ENCODE measurements around the gene AK1. TPM values are rescaled to one million over a fixed set of nuclear protein-coding genes. Genes with fewer than 3 reads are reported as not detected.

Gene AK1
- total RNA-seq, 1 experiment from 2014 or later: 34.4 TPM

DNA sequence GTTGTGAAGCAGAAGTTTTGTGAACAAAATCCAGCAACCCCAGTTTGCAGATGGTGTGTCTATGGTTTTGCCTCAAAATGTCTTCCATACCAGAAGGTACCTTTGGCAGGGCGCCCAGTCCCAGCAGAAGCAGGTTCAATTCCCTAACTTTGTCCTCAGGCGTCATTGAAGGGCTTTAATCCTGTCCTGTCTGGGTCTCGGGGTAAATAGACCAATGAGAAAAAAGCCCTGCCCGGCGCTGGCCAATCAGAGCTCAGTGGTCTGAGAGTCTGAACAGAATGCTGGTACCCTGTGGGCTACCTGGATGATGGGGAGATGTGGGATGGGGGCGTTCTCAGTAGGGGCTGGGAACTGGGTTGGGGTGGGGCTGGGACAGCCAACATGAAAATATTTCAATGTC lies 45.6 kb upstream of the AK1 start:
- peak; percentile 52 for DNase-seq (ENCODE audit: low spot score)
- POLR2A ChIA-PET: no interaction called here
- H3K27ac Mint-ChIP-seq: no peak overlapping the region
- no peak for TF ChIP-seq ZNF317 (CRISPR knock-in tag; IDR thresholded peaks at IDR 0.05; ENCODE audit: borderline replicate concordance, low read depth)
- TF ChIP-seq ATF6 (CRISPR knock-in tag; IDR thresholded peaks at IDR 0.05): no peak
- no peak for TF ChIP-seq NFE2L1 (CRISPR knock-in tag; IDR thresholded peaks at IDR 0.05)
- TF ChIP-seq NFYB (CRISPR knock-in tag; conservative IDR thresholded peaks at IDR 0.05; ENCODE audit: low read depth): peak; percentile 88
- no peak for TF ChIP-seq EMX1 (CRISPR knock-in tag; IDR thresholded peaks at IDR 0.05)
- no peak for TF ChIP-seq SMAD4 (CRISPR knock-in tag; IDR thresholded peaks at IDR 0.05)
- peaks cover 16% of the 10 kb centered on the region for H3K27me3 Mint-ChIP-seq (ENCODE audit: low read depth)
- no peak overlapping the region for H3K4me3 Mint-ChIP-seq
- no peaks in the 10 kb centered on the region; the same call in 1 of the 2 replicates for H3K36me3 Mint-ChIP-seq
- ATAC-seq: 0 out of 2 replicates have a peak, but pooled peaks have one; percentile 6
- no peaks in the 10 kb centered on the region for H3K9me3 Mint-ChIP-seq
- 0 out of 2 replicates have a peak, but pooled peaks cover 6% of the 10 kb centered on the region for H3K4me1 Mint-ChIP-seq
- CTCF ChIA-PET: interaction anchor here (0.6 to 2.4 kb wide), 11 partner anchors 19 to 699 kb away, joined by 3 to 15 read pairs (median 7); partner anchors contain the start of genes NAIF1 and TOR2A

- Mint-ChIP-seq H3K36me3 (no peaks in the 10 kb centered on the region; the same call in 1 of the 2 replicates), H3K4me3 (no peak overlapping the region), H3K27me3 (ENCODE audit: low read depth) (peaks cover 16% of the 10 kb centered on the region), H3K4me1 (peaks cover 14% of the 10 kb centered on the region; the same call in 1 of the 2 replicates), H3K27ac (no peak overlapping the region), H3K9me3 (no peaks in the 10 kb centered on the region)
- TF ChIP-seq TEAD4 (CRISPR knock-in tag; IDR thresholded peaks at IDR 0.05) (no peak), E2F4 (CRISPR knock-in tag; IDR thresholded peaks at IDR 0.05; ENCODE audit: borderline replicate concordance, low read depth) (no peak), HMGXB4 (CRISPR knock-in tag; IDR thresholded peaks at IDR 0.05) (0 out of 2 replicates have a peak, but pooled peaks have one; percentile 36), GABPB1 (CRISPR knock-in tag; IDR thresholded peaks at IDR 0.05) (0 out of 2 replicates have a peak, but pooled peaks have one; percentile 8), GTF2I (CRISPR knock-in tag; conservative IDR thresholded peaks at IDR 0.05) (peak; percentile 89), ZNF121 (CRISPR knock-in tag; IDR thresholded peaks at IDR 0.05) (peak; percentile 78), ZNF416 (CRISPR knock-in tag; IDR thresholded peaks at IDR 0.05) (0 out of 2 replicates have a peak, but pooled peaks have one; percentile 23)
- TF ChIP-seq, protein P1, sequence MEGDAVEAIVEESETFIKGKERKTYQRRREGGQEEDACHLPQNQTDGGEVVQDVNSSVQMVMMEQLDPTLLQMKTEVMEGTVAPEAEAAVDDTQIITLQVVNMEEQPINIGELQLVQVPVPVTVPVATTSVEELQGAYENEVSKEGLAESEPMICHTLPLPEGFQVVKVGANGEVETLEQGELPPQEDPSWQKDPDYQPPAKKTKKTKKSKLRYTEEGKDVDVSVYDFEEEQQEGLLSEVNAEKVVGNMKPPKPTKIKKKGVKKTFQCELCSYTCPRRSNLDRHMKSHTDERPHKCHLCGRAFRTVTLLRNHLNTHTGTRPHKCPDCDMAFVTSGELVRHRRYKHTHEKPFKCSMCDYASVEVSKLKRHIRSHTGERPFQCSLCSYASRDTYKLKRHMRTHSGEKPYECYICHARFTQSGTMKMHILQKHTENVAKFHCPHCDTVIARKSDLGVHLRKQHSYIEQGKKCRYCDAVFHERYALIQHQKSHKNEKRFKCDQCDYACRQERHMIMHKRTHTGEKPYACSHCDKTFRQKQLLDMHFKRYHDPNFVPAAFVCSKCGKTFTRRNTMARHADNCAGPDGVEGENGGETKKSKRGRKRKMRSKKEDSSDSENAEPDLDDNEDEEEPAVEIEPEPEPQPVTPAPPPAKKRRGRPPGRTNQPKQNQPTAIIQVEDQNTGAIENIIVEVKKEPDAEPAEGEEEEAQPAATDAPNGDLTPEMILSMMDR (IDR thresholded peaks at IDR 0.05): peak; percentile 95
- ATAC-seq: peak; percentile 13
- ChIA-PET POLR2A (interaction anchor here (0.6 kb wide), 1 partner anchor 117 kb away, joined by 3 read pairs; no protein-coding TSS in a partner anchor), CTCF (interaction anchor here (0.6 to 2.4 kb wide), 46 partner anchors 9 to 395 kb away, joined by 3 to 28 read pairs (median 4); partner anchors contain the start of genes AK1, CDK9, DPM2 and ENG)
- DNase-seq (ENCODE audit: low spot score): peak; percentile 83
Observed at GRCh38 chr9:127921557-127922120, 44.2 kb upstream of the AK1 start.

- peaks cover 11% of the 10 kb centered on the region for H3K27me3 Mint-ChIP-seq (ENCODE audit: low read depth)
- ChIA-PET CTCF (interaction anchor here (0.6 to 2.4 kb wide), 46 partner anchors 10 to 395 kb away, joined by 3 to 28 read pairs (median 4); partner anchors contain the start of genes AK1, CDK9, DPM2 and ENG), POLR2A (interaction anchor here (0.6 kb wide), 2 partner anchors 116 to 178 kb away, joined by 3 read pairs; no protein-coding TSS in a partner anchor)
- ATAC-seq: no peak
- no peaks in the 10 kb centered on the region for H3K9me3 Mint-ChIP-seq
- no peaks in the 10 kb centered on the region for H3K36me3 Mint-ChIP-seq
- H3K4me1 Mint-ChIP-seq: peaks cover 18% of the 10 kb centered on the region
- H3K4me3 Mint-ChIP-seq: no peak overlapping the region
- no peak for DNase-seq (ENCODE audit: low spot score)
- H3K27ac Mint-ChIP-seq: no peak overlapping the region
- TF ChIP-seq PRRX2 (CRISPR knock-in tag; IDR thresholded peaks at IDR 0.05) (no peak), HMGXB4 (CRISPR knock-in tag; IDR thresholded peaks at IDR 0.05) (no peak), FOXP1 (CRISPR knock-in tag; IDR thresholded peaks at IDR 0.05; ENCODE audit: borderline replicate concordance) (no peak), GABPB1 (CRISPR knock-in tag; IDR thresholded peaks at IDR 0.05) (no peak), KAT7 (CRISPR knock-in tag; IDR thresholded peaks at IDR 0.05; ENCODE audit: borderline replicate concordance) (no peak)
- TF ChIP-seq, protein P2, sequence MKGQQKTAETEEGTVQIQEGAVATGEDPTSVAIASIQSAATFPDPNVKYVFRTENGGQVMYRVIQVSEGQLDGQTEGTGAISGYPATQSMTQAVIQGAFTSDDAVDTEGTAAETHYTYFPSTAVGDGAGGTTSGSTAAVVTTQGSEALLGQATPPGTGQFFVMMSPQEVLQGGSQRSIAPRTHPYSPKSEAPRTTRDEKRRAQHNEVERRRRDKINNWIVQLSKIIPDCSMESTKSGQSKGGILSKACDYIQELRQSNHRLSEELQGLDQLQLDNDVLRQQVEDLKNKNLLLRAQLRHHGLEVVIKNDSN (CRISPR knock-in tag; IDR thresholded peaks at IDR 0.05): no peak
Observed at GRCh38 chr9:127920794-127921193, 43.3 kb upstream of the AK1 start.
